K562 (cell line): Measurements from ENCODE around the gene GUCY1A2. TPM values are rescaled to one million over a fixed set of nuclear protein-coding genes. Genes with fewer than 3 reads are reported as not detected.

ENCODE experiments used
- ATAC-seq: fragments of 200-7000 bp; cut with Tn5 transposase; 3 replicates; pipeline ENCODE4 v1.9.1; 2020; ENCODE audit warnings: moderate library complexity
- BruUV-seq: library from RNA; stranded (reverse); fragments of 400-500 nt; replicated peaks from 2 replicates; lab custom pipeline; 2021; lab: Mats Ljungman, UMichigan
- CTCF ChIA-PET: fragments of 300-600 bp; formaldehyde crosslinking; extraction: SDS; loops from one replicate; lab custom pipeline; 2021; ENCODE audit warnings: low intra/inter-chr PET ratio; lab: Yijun Ruan, JAX
- POLR2A ChIA-PET: fragments of 300-600, 350-650 bp; sonication (Branson Sonifier 250); formaldehyde crosslinking; extraction: SDS; loops from one replicate; lab custom pipeline; 2021; ENCODE audit warnings: antibody characterized with exemption, inconsistent platforms; lab: Yijun Ruan, JAX
- DNase-seq, 4 experiments: peaks; one replicate each; pipeline versions ENCODE4 v3.0.0 to v3.0.0-alpha.2; 2011 to 2018; ENCODE audit warnings: low spot score in 3 of 4, mixed read lengths in 3 of 4; ENCODE audit errors: extremely low read depth in 1 of 4
- FAIRE-seq: peaks from 2 replicates; lab custom pipeline; 2011; peaks lifted over from hg19 to GRCh38; lab: Jason Lieb, UNC
- H2AFZ ChIP-seq: 2 replicates; pipeline ENCODE4 v1.6.0; 2011; ENCODE audit warnings: low read depth, low read length, control low read depth, inconsistent platforms
- H3K27ac ChIP-seq: fragments of 200-600 bp; 3 replicates; pipeline ENCODE4 v1.8.0; 2011; ENCODE audit warnings: low read depth, mild to moderate bottlenecking, control low read depth, inconsistent platforms, low read length, moderate library complexity, mixed read lengths; ENCODE audit errors: extremely low read depth
- H3K27me3 ChIP-seq, 2 experiments: fragments of 300-600 bp in 1 of 2; 2 replicates in 1 of 2; 3 replicates in 1 of 2; pipeline versions ENCODE4 v1.6.0 to v1.8.0; 2011; ENCODE audit warnings: inconsistent platforms in 2 of 2, low read length in 2 of 2, mild to moderate bottlenecking in 1 of 2, mixed read lengths in 1 of 2, moderate library complexity in 1 of 2; ENCODE audit not compliant: control insufficient read depth in 2 of 2, insufficient read depth in 2 of 2
- H3K36me3 ChIP-seq: fragments of 300-600 bp; 3 replicates; pipeline ENCODE4 v1.8.0; 2011; ENCODE audit warnings: mild to moderate bottlenecking, low read length, inconsistent platforms; ENCODE audit not compliant: control insufficient read depth, insufficient read depth
- H3K4me1 ChIP-seq, 2 experiments: fragments of 200-600 bp in 1 of 2; replicated peaks in 1 of 2; 2 replicates in 1 of 2; 3 replicates in 1 of 2; pipeline versions ENCODE4 v1.5.1 to v1.8.0; 2011; ENCODE audit warnings: inconsistent platforms in 2 of 2, low read length in 2 of 2, mild to moderate bottlenecking in 1 of 2, mixed read lengths in 1 of 2, moderate library complexity in 1 of 2; ENCODE audit not compliant: control insufficient read depth in 2 of 2, insufficient read depth in 2 of 2
- H3K4me2 ChIP-seq: 2 replicates; pipeline ENCODE4 v1.6.1; 2011; ENCODE audit warnings: low read length, control low read depth, inconsistent platforms, mixed read lengths; ENCODE audit not compliant: insufficient read depth
- H3K4me3 ChIP-seq: fragments of 200-600 bp; sonication (generic), shearing (Covaris generic); 2 replicates; pipeline ENCODE4 v1.5.1; 2016; ENCODE audit warnings: control low read depth, inconsistent platforms
- H3K79me2 ChIP-seq: fragments of 200-600 bp; 3 replicates; pipeline ENCODE4 v1.8.0; 2011; ENCODE audit warnings: low read length, inconsistent platforms; ENCODE audit not compliant: control insufficient read depth, insufficient read depth
- H3K9ac ChIP-seq, 2 experiments: 2 replicates each; pipeline versions ENCODE4 v1.6.0 to v1.6.1; 2011; ENCODE audit warnings: low read depth in 2 of 2, low read length in 2 of 2, control low read depth in 1 of 2, inconsistent platforms in 1 of 2, mild to moderate bottlenecking in 1 of 2, mixed read lengths in 1 of 2; ENCODE audit not compliant: insufficient read depth in 1 of 2
- H3K9me1 ChIP-seq: one replicate; pipeline ENCODE4 v1.6.0; 2011; ENCODE audit warnings: inconsistent platforms, mild to moderate bottlenecking, low read length, moderate library complexity; ENCODE audit not compliant: control insufficient read depth, insufficient read depth
- H3K9me3 ChIP-seq: replicated peaks from 2 replicates; pipeline ENCODE4 v1.5.1; 2011; ENCODE audit warnings: low read depth, low read length, inconsistent platforms; ENCODE audit not compliant: control insufficient read depth, insufficient read depth
- H4K20me1 ChIP-seq: replicated peaks from 2 replicates; pipeline ENCODE4 v1.6.1; 2011; ENCODE audit warnings: low read length, inconsistent platforms, mixed read lengths; ENCODE audit not compliant: control insufficient read depth, insufficient read depth
- IRF9 ChIP-seq: fragments of 450-650 bp; IDR thresholded peaks from 2 replicates; pipeline ENCODE4 v1.6.1; 2016; ENCODE audit warnings: missing biosample characterization, missing genetic modification characterization
- MAFK ChIP-seq: IDR thresholded peaks from 2 replicates; pipeline ENCODE4 v1.6.1; 2011; ENCODE audit warnings: low read length, improper control_type of control experiment
- MLLT1 ChIP-seq, 2 experiments: fragments of 450-650 bp; IDR thresholded peaks; 2 replicates each; pipeline ENCODE4 v1.6.1; 2016
- PHTF2 ChIP-seq: fragments of 250-450 bp; sonication (Bioruptor Pico); IDR thresholded peaks from 2 replicates; pipeline ENCODE4 v1.5.0; 2021; ENCODE audit warnings: mild to moderate bottlenecking
- POLR3G ChIP-seq: IDR thresholded peaks from 2 replicates; pipeline ENCODE4 v1.6.1; 2011; ENCODE audit not compliant: insufficient read length, insufficient replicate concordance; ENCODE audit errors: extremely low read depth
- RNF219 ChIP-seq: fragments of 250-450 bp; sonication (Bioruptor Pico); IDR thresholded peaks from 2 replicates; pipeline ENCODE4 v1.5.0; 2022; ENCODE audit warnings: mild to moderate bottlenecking
- SIN3B ChIP-seq: fragments of 450-650 bp; IDR thresholded peaks from 2 replicates; pipeline ENCODE4 v1.6.1; 2017; ENCODE audit warnings: low read depth, mild to moderate bottlenecking, moderate library complexity
- SRSF9 ChIP-seq: fragments of 200-400 bp; formaldehyde crosslinking; IDR thresholded peaks from 2 replicates; pipeline ENCODE4 v1.6.1; 2017; ENCODE audit warnings: low read depth, low read length, borderline replicate concordance
- UBTF ChIP-seq, 2 experiments: IDR thresholded peaks; 2 replicates each; pipeline ENCODE4 v1.6.1; 2012; ENCODE audit warnings: improper control_type of control experiment in 2 of 2, low read depth in 2 of 2, low read length in 2 of 2, borderline replicate concordance in 1 of 2
- ZBTB12 ChIP-seq: fragments of 250-450 bp; sonication (Bioruptor Pico); IDR thresholded peaks from 2 replicates; pipeline ENCODE4 v1.4.0; 2020
- ZNF165 ChIP-seq: fragments of 250-450 bp; sonication (Bioruptor Pico); IDR thresholded peaks from 2 replicates; pipeline ENCODE4 v1.4.0; 2020; ENCODE audit warnings: borderline replicate concordance
- ZNF175 ChIP-seq: fragments of 200-800 bp; sonication (Bioruptor generic); IDR thresholded peaks from 2 replicates; pipeline ENCODE4 v1.6.1; 2016; ENCODE audit warnings: low read depth, mild to moderate bottlenecking, missing genetic modification characterization, missing compliant biosample characterization
- ZNF57 ChIP-seq: fragments of 450-650 bp; formaldehyde crosslinking; IDR thresholded peaks from 2 replicates; pipeline ENCODE4 v1.4.0; 2020; ENCODE audit warnings: mild to moderate bottlenecking, moderate library complexity
- ZNF75A ChIP-seq: fragments of 450-650 bp; formaldehyde crosslinking; IDR thresholded peaks from 2 replicates; pipeline ENCODE4 v1.4.0; 2020; ENCODE audit warnings: mild to moderate bottlenecking
- WGBS: fragments of 100-300 bp; shearing (Covaris generic); methylation state at CpG from one replicate; pipeline ENCODE4 v1.1.6; 2016; ENCODE audit warnings: low coverage, mixed read lengths; ENCODE audit not compliant: insufficient coverage; ENCODE audit errors: missing lambda C conversion rate; 5-methylcytosine and 5-hydroxymethylcytosine counted together
- in situ Hi-C: fragments of 300-500 bp; cut with MboI; formaldehyde crosslinking; loops from 4 replicates; pipeline ENCODE4 v1.15.0; 2018; ENCODE audit warnings: inconsistent platforms, mixed read lengths
- intact Hi-C: fragments of 100-400 bp; cut with micrococcal nuclease; formaldehyde crosslinking; loops from 2 replicates; pipeline ENCODE4 v1.14.2; 2022
- polyA plus RNA-seq, 8 experiments: library from polyadenylated mRNA; depleted of rRNA in 4 of 8; stranded (reverse) in 5 of 8; unstranded in 3 of 8; fragments of >200 nt; fragmentation: Nextera tagmentation in 2 of 8; fragmentation: Illumina TruSeq in 1 of 8; extraction: Ambion mirVana in 2 of 8; extraction: Trizol in 1 of 8; gene quantifications; 2 replicates each; pipeline versions ENCODE4 v1.2.1 to v1.2.3, GENCODE V29; 2011 to 2014; ENCODE audit warnings: inconsistent platforms in 1 of 8, missing spikeins in 1 of 8
- total RNA-seq, 7 experiments: library from RNA; depleted of rRNA in 6 of 7; stranded (reverse); fragments of >200 nt in 6 of 7; fragmentation: Illumina TruSeq in 2 of 7; extraction: Trizol in 2 of 7; gene quantifications; 2 replicates each; pipeline versions ENCODE4 v1.2.1 to v1.2.3, GENCODE V29; 2011 to 2021; ENCODE audit warnings: low replicate concordance in 1 of 7

GUCY1A2 gene
- total and polyA plus RNA-seq, 9 of the 15 experiments (the other 6 are each of a cell fraction or from before 2014, with no cell fraction given): under 0.01 to 0.04 TPM; not detected in 7

GRCh38 chr11:107020594-107020993 is 2.3 kb upstream of the GUCY1A2 start:
- no peak overlapping the region for H3K4me3 ChIP-seq
- in situ Hi-C loops (no loop called here), intact Hi-C loops (no loop called here)
- H3K27me3 ChIP-seq: peaks cover 7 to 10% of the 10 kb centered on the region in 2 experiments; a peak in 3 of 5 replicates
- H3K9me1 ChIP-seq: no peaks in the 10 kb centered on the region
- H2AFZ ChIP-seq: no peak overlapping the region
- ChIA-PET POLR2A (no interaction called here), CTCF (no interaction called here)
- WGBS: 0% methylated on average over 2 of the region's 2 CpGs
- no peaks in the 10 kb centered on the region for H3K9me3 ChIP-seq
- no peaks in the 10 kb centered on the region for H3K36me3 ChIP-seq
- FAIRE-seq: no peak
- BruUV-seq: no TSS peak
- no peaks in the 10 kb centered on the region for H4K20me1 ChIP-seq
- H3K79me2 ChIP-seq: no peaks in the 10 kb centered on the region
- no peak for ATAC-seq
- DNase-seq: no peak
- H3K27ac ChIP-seq: no peak overlapping the region
- peaks cover 0 to 15% of the 10 kb centered on the region in 2 experiments; a peak in 2 of 5 replicates for H3K4me1 ChIP-seq
- TF ChIP-seq SRSF9: no peak
- TF ChIP-seq ZNF165 (CRISPR knock-in tag): no peak
- TF ChIP-seq ZNF75A (CRISPR knock-in tag): no peak
- no peak for TF ChIP-seq MAFK
- TF ChIP-seq UBTF (IDR thresholded peaks at IDR 0.05; ENCODE audit: borderline replicate concordance in 1 of 2, low read depth in 2 of 2, low read length in 2 of 2): no peak
- TF ChIP-seq MLLT1 (IDR thresholded peaks at IDR 0.05): no peak
- no peak for TF ChIP-seq PHTF2 (CRISPR knock-in tag)
- TF ChIP-seq ZNF175 (CRISPR knock-in tag): no peak
- no peak for TF ChIP-seq ZNF57 (CRISPR knock-in tag)
- no peak for TF ChIP-seq IRF9 (tag)
- no peak for TF ChIP-seq SIN3B
- no peak for TF ChIP-seq POLR3G
- no peak for TF ChIP-seq ZBTB12 (CRISPR knock-in tag)
- no peak for TF ChIP-seq RNF219
- no peak overlapping the region for H3K4me2 ChIP-seq
- H3K9ac ChIP-seq: no peak overlapping the region
